IMR-90 (cell line): Measurements from ENCODE around the gene KAT6B. TPM values are rescaled to one million over a fixed set of nuclear protein-coding genes. Genes with fewer than 3 reads are reported as not detected.

Experiments
- ATAC-seq: fragments of 200-7000 bp; cut with Tn5 transposase; 2 replicates; pipeline ENCODE4 v1.9.1; 2020; ENCODE audit warnings: low read depth, mild to moderate bottlenecking, moderate library complexity
- BruUV-seq: library from RNA; stranded (reverse); fragments of 400-500 nt; replicated peaks from 2 replicates; lab custom pipeline; 2021; lab: Mats Ljungman, UMichigan
- CTCF ChIA-PET: fragments of 300-600 bp; formaldehyde crosslinking; extraction: SDS; loops from one replicate; lab custom pipeline; 2021; ENCODE audit warnings: antibody characterized with exemption; lab: Yijun Ruan, JAX
- POLR2A ChIA-PET: fragments of 300-600 bp; sonication (Branson Sonifier 250); formaldehyde crosslinking; loops from one replicate; lab custom pipeline; 2022; ENCODE audit warnings: antibody characterized with exemption; ENCODE audit not compliant: unreplicated experiment; lab: Charles Lee
- DNase-seq: peaks from one replicate; pipeline ENCODE4 v3.0.0; 2013
- H2AFZ ChIP-seq: replicated peaks from 2 replicates; pipeline ENCODE3; 2013; ENCODE audit warnings: low read length, mild to moderate bottlenecking; ENCODE audit not compliant: poor library complexity
- H2AK5ac ChIP-seq: 2 replicates; pipeline ENCODE4 v1.6.1; 2013; ENCODE audit warnings: low read depth, low read length, inconsistent platforms
- H2AK9ac ChIP-seq: replicated peaks from 2 replicates; pipeline ENCODE3; 2013; ENCODE audit warnings: mild to moderate bottlenecking, low read depth, low read length, moderate library complexity; ENCODE audit not compliant: poor library complexity
- H2BK120ac ChIP-seq: 2 replicates; pipeline ENCODE4 v1.6.1; 2013; ENCODE audit warnings: low read depth, low read length, inconsistent platforms
- H2BK15ac ChIP-seq: 3 replicates; pipeline ENCODE4 v1.6.1; 2013; ENCODE audit warnings: low read depth, low read length, inconsistent platforms
- H2BK20ac ChIP-seq: 2 replicates; pipeline ENCODE4 v1.6.1; 2013; ENCODE audit warnings: low read depth, mild to moderate bottlenecking, inconsistent platforms, low read length, moderate library complexity
- H2BK5ac ChIP-seq: 2 replicates; pipeline ENCODE4 v1.6.1; 2013; ENCODE audit warnings: mild to moderate bottlenecking, low read depth, low read length, inconsistent platforms; ENCODE audit not compliant: poor library complexity, severe bottlenecking
- H3K14ac ChIP-seq: replicated peaks from 2 replicates; pipeline ENCODE4 v1.6.1; 2013; ENCODE audit warnings: low read depth, low read length, inconsistent platforms
- H3K18ac ChIP-seq: 2 replicates; pipeline ENCODE4 v1.6.1; 2013; ENCODE audit warnings: low read depth, low read length, control low read depth
- H3K23ac ChIP-seq: 2 replicates; pipeline ENCODE4 v1.6.1; 2013; ENCODE audit warnings: low read depth, low read length, inconsistent platforms
- H3K27ac ChIP-seq: 2 replicates; pipeline ENCODE4 v1.5.1; 2013; ENCODE audit warnings: mild to moderate bottlenecking, control low read depth, low read length; ENCODE audit not compliant: insufficient read depth
- H3K27me3 ChIP-seq: 2 replicates; pipeline ENCODE4 v1.6.1; 2013; ENCODE audit warnings: low read length; ENCODE audit not compliant: control insufficient read depth, insufficient read depth
- H3K36me3 ChIP-seq: 2 replicates; pipeline ENCODE4 v1.6.1; 2013; ENCODE audit warnings: low read length, mixed read lengths; ENCODE audit not compliant: control insufficient read depth, insufficient read depth
- H3K4ac ChIP-seq: 2 replicates; pipeline ENCODE4 v1.6.1; 2013; ENCODE audit warnings: low read depth, low read length, inconsistent platforms
- H3K4me1 ChIP-seq: 2 replicates; pipeline ENCODE4 v1.6.1; 2013; ENCODE audit warnings: low read length, mixed read lengths; ENCODE audit not compliant: control insufficient read depth, insufficient read depth
- H3K4me2 ChIP-seq: 2 replicates; pipeline ENCODE4 v1.6.1; 2013; ENCODE audit warnings: low read depth, mild to moderate bottlenecking, control low read depth, low read length, moderate library complexity
- H3K4me3 ChIP-seq: 2 replicates; pipeline ENCODE4 v1.5.1; 2013; ENCODE audit warnings: low read depth, mild to moderate bottlenecking, control low read depth, low read length, moderate library complexity; ENCODE audit not compliant: insufficient read depth
- H3K56ac ChIP-seq: 2 replicates; pipeline ENCODE4 v1.6.1; 2013; ENCODE audit warnings: low read length, inconsistent platforms; ENCODE audit not compliant: insufficient read depth; ENCODE audit errors: extremely low read depth
- H3K79me1 ChIP-seq, 2 experiments: 2 replicates each; pipeline ENCODE4 v1.6.1; 2013; ENCODE audit warnings: low read length in 2 of 2, inconsistent platforms in 1 of 2, low read depth in 1 of 2
- H3K9ac ChIP-seq: 2 replicates; pipeline ENCODE4 v1.6.1; 2013; ENCODE audit warnings: low read depth, low read length, control low read depth
- H3K9me1 ChIP-seq: 2 replicates; pipeline ENCODE4 v1.6.1; 2013; ENCODE audit warnings: low read length, inconsistent platforms; ENCODE audit not compliant: insufficient read depth
- H3K9me3 ChIP-seq: 2 replicates; pipeline ENCODE4 v1.6.1; 2013; ENCODE audit warnings: low read length; ENCODE audit not compliant: control insufficient read depth, insufficient read depth
- H4K20me1 ChIP-seq: 2 replicates; pipeline ENCODE4 v1.6.1; 2013; ENCODE audit warnings: low read length, inconsistent platforms; ENCODE audit not compliant: insufficient read depth
- H4K5ac ChIP-seq: 2 replicates; pipeline ENCODE4 v1.6.1; 2013; ENCODE audit warnings: mild to moderate bottlenecking, low read depth, low read length, control low read depth
- H4K8ac ChIP-seq, 2 experiments: 2 replicates each; pipeline ENCODE4 v1.6.1; 2013; ENCODE audit warnings: low read depth in 2 of 2, low read length in 2 of 2, control low read depth in 1 of 2, inconsistent platforms in 1 of 2
- H4K91ac ChIP-seq: 2 replicates; pipeline ENCODE4 v1.6.1; 2013; ENCODE audit warnings: low read depth, low read length, inconsistent platforms; ENCODE audit not compliant: insufficient read depth
- BHLHE40 ChIP-seq: fragments of 150-350 bp; IDR thresholded peaks from 2 replicates; pipeline ENCODE4 v1.6.1; 2016; ENCODE audit warnings: mild to moderate bottlenecking, low read depth, low read length
- CEBPB ChIP-seq: IDR thresholded peaks from 2 replicates; pipeline ENCODE4 v1.6.1; 2012; ENCODE audit warnings: low read depth, low read length, improper control_type of control experiment
- CHD1 ChIP-seq: IDR thresholded peaks from 2 replicates; pipeline ENCODE4 v1.6.1; 2012; ENCODE audit warnings: low read depth, low read length, improper control_type of control experiment
- FOS ChIP-seq: fragments of 150-350 bp; IDR thresholded peaks from 2 replicates; pipeline ENCODE4 v1.6.1; 2016; ENCODE audit warnings: low read depth, low read length
- MAFK ChIP-seq: IDR thresholded peaks from 2 replicates; pipeline ENCODE4 v1.6.1; 2012; ENCODE audit warnings: low read depth, low read length, improper control_type of control experiment
- MAZ ChIP-seq: IDR thresholded peaks from 2 replicates; pipeline ENCODE4 v1.6.1; 2012; ENCODE audit warnings: low read depth, mild to moderate bottlenecking, low read length, improper control_type of control experiment, moderate library complexity, borderline replicate concordance
- MXI1 ChIP-seq: IDR thresholded peaks from 2 replicates; pipeline ENCODE4 v1.6.1; 2012; ENCODE audit warnings: low read depth, mild to moderate bottlenecking, low read length, moderate library complexity, borderline replicate concordance
- NFE2L2 ChIP-seq: fragments of 150-350 bp; IDR thresholded peaks from 2 replicates; pipeline ENCODE4 v1.6.1; 2016; ENCODE audit warnings: low read depth, mild to moderate bottlenecking, low read length
- POLR2A ChIP-seq: IDR thresholded peaks from 2 replicates; pipeline ENCODE4 v1.6.1; 2012; ENCODE audit warnings: mild to moderate bottlenecking, low read depth, low read length
- RAD21 ChIP-seq: IDR thresholded peaks from 2 replicates; pipeline ENCODE4 v1.6.1; 2012; ENCODE audit warnings: low read length, improper control_type of control experiment
- RCOR1 ChIP-seq: IDR thresholded peaks from 2 replicates; pipeline ENCODE4 v1.6.1; 2012; ENCODE audit warnings: mild to moderate bottlenecking, low read length, improper control_type of control experiment; ENCODE audit not compliant: insufficient replicate concordance
- RFX5 ChIP-seq: IDR thresholded peaks from 2 replicates; pipeline ENCODE4 v1.8.0; 2012; ENCODE audit warnings: low read depth, mild to moderate bottlenecking, low read length, moderate library complexity
- SMC3 ChIP-seq: fragments of 150-350 bp; IDR thresholded peaks from 2 replicates; pipeline ENCODE4 v1.6.1; 2016; ENCODE audit warnings: low read depth, mild to moderate bottlenecking, antibody characterized with exemption, low read length, moderate library complexity
- WGBS, 2 experiments: methylation state at CpG; one replicate each; pipeline versions ENCODE4 v1.1.5 to v1.1.7; 2013; ENCODE audit warnings: missing lambda C conversion rate in 2 of 2; ENCODE audit not compliant: insufficient read length in 1 of 2; ENCODE audit errors: extremely low coverage in 2 of 2; 5-methylcytosine and 5-hydroxymethylcytosine counted together
- dilution Hi-C: fragments of 300-500 bp; cut with HindIII; formaldehyde crosslinking; loops from one replicate; pipeline ENCODE4 v1.14.3; 2018; ENCODE audit warnings: low sequenced_read_pairs; ENCODE audit not compliant: unreplicated experiment
- in situ Hi-C: fragments of 300-500 bp; cut with MboI; formaldehyde crosslinking; loops from 3 replicates; pipeline ENCODE4 v1.14.3; 2019; ENCODE audit warnings: low sequenced_read_pairs, inconsistent platforms, mixed read lengths
- intact Hi-C: fragments of 100-400 bp; cut with micrococcal nuclease; formaldehyde crosslinking; loops from 2 replicates; pipeline ENCODE4 v1.10.0; 2022
- polyA plus RNA-seq, 3 experiments: library from polyadenylated mRNA; depleted of rRNA; stranded (reverse); fragments of >200 nt; gene quantifications; 2 replicates each; pipeline ENCODE4 v1.2.3, GENCODE V29; 2012; ENCODE audit warnings: low replicate concordance in 1 of 3
- total RNA-seq: library from RNA; depleted of rRNA; stranded (reverse); fragments of >200 nt; gene quantifications from 2 replicates; pipeline ENCODE4 v1.2.3, GENCODE V29; 2012
- TF ChIP-seq, protein P1 (sequence below): fragments of 150-350 bp; IDR thresholded peaks from 2 replicates; pipeline ENCODE4 v1.6.1; 2016; ENCODE audit warnings: low read depth, mild to moderate bottlenecking, low read length, moderate library complexity, borderline replicate concordance
- TF ChIP-seq, protein P2 (sequence below): fragments of 150-350 bp; IDR thresholded peaks from 2 replicates; pipeline ENCODE4 v1.6.1; 2017; ENCODE audit warnings: mild to moderate bottlenecking, antibody characterized with exemption, low read length, low read depth
- TF ChIP-seq, protein P3 (sequence below): conservative IDR thresholded peaks from 2 replicates; pipeline ENCODE4 v1.5.1; 2012; ENCODE audit warnings: mild to moderate bottlenecking, low read depth, low read length, improper control_type of control experiment

The KAT6B gene
- total and polyA plus RNA-seq, 2 of the 4 experiments (the other 2 are of a cell fraction): 8.8 to 28.1 TPM

DNA sequence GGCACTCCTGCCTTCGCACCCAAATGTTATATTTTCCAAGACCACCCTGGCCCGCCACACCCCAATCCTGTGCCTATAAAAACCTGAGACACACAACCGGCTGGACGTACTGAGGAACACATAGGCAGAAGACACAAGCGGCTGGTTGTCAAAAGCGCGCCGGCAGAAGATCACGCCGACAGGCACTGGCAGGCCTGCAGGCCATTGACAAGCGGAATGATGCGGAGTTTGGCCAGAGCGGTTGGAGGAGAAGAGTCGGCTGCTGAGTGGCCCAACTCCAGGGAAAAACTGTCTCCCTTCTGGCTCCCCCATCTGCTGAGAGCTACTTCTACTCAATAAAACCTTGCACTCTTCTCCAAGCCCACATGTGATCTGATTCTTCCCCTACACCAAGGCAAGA lies 245.4 kb downstream of the KAT6B start:
- BruUV-seq: no TSS peak
- H2BK120ac ChIP-seq: no peak overlapping the region
- CTCF ChIA-PET: no interaction called here
- H3K27ac ChIP-seq: no peak overlapping the region
- no peak overlapping the region for H4K5ac ChIP-seq
- H3K36me3 ChIP-seq: no peaks in the 10 kb centered on the region
- no peaks in the 10 kb centered on the region for H4K20me1 ChIP-seq
- ATAC-seq (no peak), DNase-seq (no peak)
- H3K9me1 ChIP-seq: no peaks in the 10 kb centered on the region
- no peak overlapping the region for H3K14ac ChIP-seq
- no peak overlapping the region for H3K9ac ChIP-seq
- H3K4me3 ChIP-seq: no peak overlapping the region
- no peak overlapping the region for H3K23ac ChIP-seq
- H3K4me2 ChIP-seq: no peak overlapping the region
- TF ChIP-seq, protein P1, sequence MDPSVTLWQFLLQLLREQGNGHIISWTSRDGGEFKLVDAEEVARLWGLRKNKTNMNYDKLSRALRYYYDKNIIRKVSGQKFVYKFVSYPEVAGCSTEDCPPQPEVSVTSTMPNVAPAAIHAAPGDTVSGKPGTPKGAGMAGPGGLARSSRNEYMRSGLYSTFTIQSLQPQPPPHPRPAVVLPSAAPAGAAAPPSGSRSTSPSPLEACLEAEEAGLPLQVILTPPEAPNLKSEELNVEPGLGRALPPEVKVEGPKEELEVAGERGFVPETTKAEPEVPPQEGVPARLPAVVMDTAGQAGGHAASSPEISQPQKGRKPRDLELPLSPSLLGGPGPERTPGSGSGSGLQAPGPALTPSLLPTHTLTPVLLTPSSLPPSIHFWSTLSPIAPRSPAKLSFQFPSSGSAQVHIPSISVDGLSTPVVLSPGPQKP: no peak
- TF ChIP-seq MAZ: no peak
- TF ChIP-seq RCOR1: no peak
- TF ChIP-seq SMC3: no peak
- TF ChIP-seq MXI1: no peak
- no peak for TF ChIP-seq MAFK
- no peak for TF ChIP-seq NFE2L2
- TF ChIP-seq, protein P2, sequence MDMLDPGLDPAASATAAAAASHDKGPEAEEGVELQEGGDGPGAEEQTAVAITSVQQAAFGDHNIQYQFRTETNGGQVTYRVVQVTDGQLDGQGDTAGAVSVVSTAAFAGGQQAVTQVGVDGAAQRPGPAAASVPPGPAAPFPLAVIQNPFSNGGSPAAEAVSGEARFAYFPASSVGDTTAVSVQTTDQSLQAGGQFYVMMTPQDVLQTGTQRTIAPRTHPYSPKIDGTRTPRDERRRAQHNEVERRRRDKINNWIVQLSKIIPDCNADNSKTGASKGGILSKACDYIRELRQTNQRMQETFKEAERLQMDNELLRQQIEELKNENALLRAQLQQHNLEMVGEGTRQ: no peak
- no peak for TF ChIP-seq RFX5
- no peak for TF ChIP-seq CHD1
- TF ChIP-seq CEBPB: no peak
- no peak for TF ChIP-seq RAD21
- no peak for TF ChIP-seq POLR2A
- no peak for TF ChIP-seq BHLHE40
- TF ChIP-seq, protein P3, sequence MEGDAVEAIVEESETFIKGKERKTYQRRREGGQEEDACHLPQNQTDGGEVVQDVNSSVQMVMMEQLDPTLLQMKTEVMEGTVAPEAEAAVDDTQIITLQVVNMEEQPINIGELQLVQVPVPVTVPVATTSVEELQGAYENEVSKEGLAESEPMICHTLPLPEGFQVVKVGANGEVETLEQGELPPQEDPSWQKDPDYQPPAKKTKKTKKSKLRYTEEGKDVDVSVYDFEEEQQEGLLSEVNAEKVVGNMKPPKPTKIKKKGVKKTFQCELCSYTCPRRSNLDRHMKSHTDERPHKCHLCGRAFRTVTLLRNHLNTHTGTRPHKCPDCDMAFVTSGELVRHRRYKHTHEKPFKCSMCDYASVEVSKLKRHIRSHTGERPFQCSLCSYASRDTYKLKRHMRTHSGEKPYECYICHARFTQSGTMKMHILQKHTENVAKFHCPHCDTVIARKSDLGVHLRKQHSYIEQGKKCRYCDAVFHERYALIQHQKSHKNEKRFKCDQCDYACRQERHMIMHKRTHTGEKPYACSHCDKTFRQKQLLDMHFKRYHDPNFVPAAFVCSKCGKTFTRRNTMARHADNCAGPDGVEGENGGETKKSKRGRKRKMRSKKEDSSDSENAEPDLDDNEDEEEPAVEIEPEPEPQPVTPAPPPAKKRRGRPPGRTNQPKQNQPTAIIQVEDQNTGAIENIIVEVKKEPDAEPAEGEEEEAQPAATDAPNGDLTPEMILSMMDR: no peak
- no peak for TF ChIP-seq FOS
- WGBS, 2 experiments: no CpG with 5 or more reads among the region's 14 CpGs
- no peak overlapping the region for H3K56ac ChIP-seq
- H2BK20ac ChIP-seq: no peak overlapping the region
- H3K9me3 ChIP-seq: no peaks in the 10 kb centered on the region
- H3K4ac ChIP-seq: no peak overlapping the region
- dilution Hi-C loops: no loop called here
- no peak overlapping the region for H2AK5ac ChIP-seq
- POLR2A ChIA-PET: no interaction called here
- no peaks in the 10 kb centered on the region for H3K79me1 ChIP-seq
- no peak overlapping the region for H2BK15ac ChIP-seq
- H4K91ac ChIP-seq: no peak overlapping the region
- no peaks in the 10 kb centered on the region for H3K27me3 ChIP-seq
- no peaks in the 10 kb centered on the region for H3K4me1 ChIP-seq
- no peak overlapping the region for H3K18ac ChIP-seq
- no peak overlapping the region for H4K8ac ChIP-seq
- H2BK5ac ChIP-seq: no peak overlapping the region
- intact Hi-C loops: no loop called here
- in situ Hi-C loops: no loop called here
- H2AK9ac ChIP-seq: no peak overlapping the region
- no peak overlapping the region for H2AFZ ChIP-seq
